MM.1S (cell line): ENCODE measurements around the gene SHC3.

Experiments used
- CTCF ChIP-seq: fragments of 300-600 bp; sonication (generic); IDR thresholded peaks from 2 replicates; pipeline ENCODE4 v1.5.1; 2016; ENCODE audit warnings: antibody characterized with exemption, low read length, mixed read lengths
- EZH2 ChIP-seq: fragments of 300-600 bp; sonication (generic); optimal IDR thresholded peaks from 2 replicates; pipeline ENCODE3; 2017; ENCODE audit warnings: low read depth, mild to moderate bottlenecking, antibody characterized with exemption, low read length, mixed read lengths
- EZH2phosphoT487 ChIP-seq: fragments of 300-600 bp; sonication (generic); IDR thresholded peaks from 2 replicates; pipeline ENCODE4 v1.6.1; 2018; ENCODE audit warnings: antibody characterized with exemption, low read length

- TF ChIP-seq CTCF: no peak
- no peak for TF ChIP-seq EZH2
- TF ChIP-seq EZH2phosphoT487: no peak
Measured at GRCh38 chr9:89012294-89013042, 166.2 kb downstream of the SHC3 start.
